Stimulated activated CD8-positive, alpha-beta memory T cell treated with anti-CD3 and anti-CD28 coated beads, Interleukin-2, amount 100 ng/mL, for 1 hour (primary cell): ENCODE results near the gene VAMP2.

ENCODE experiments used
- DNase-seq, 2 donors: peaks; one replicate each; pipeline ENCODE4 v3.0.0-alpha.2; 2020; ENCODE audit warnings: low read depth in 2 of 2

VAMP2 gene

DNA sequence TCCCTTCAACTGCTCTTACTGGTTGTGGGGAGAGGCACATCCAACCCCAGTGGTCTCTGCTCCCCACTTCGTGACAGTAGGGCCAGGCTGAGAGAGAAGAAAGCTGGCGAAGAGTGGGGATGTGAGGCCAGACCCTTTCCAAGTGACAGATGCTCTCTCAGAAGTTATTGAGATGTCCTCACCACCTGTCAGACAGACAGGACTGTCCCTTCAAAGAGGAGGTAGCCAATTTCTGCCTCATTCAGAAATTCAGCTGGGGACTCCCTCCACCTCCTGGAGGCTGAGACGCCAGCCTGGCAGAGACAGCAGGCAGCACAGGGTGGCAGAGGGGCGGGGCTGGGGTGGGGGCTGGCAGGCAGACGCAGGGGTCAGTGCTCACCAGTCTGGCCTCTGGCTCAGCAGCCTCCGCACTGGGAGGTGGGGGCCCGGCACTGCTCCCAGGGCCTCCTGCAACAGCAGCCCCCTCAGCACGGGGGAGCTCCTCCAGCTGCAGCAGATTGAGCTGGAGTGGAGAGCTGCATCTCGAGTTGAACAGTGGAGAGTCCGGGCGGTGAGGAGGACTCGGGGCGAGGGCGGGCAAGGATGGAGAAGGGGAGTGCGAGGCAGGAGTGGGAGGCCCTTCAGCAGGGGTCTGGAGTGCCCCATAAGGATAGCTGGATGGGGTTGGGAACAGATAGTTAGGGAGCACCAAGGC is 19.7 kb downstream of the VAMP2 start:
- no peak for DNase-seq

DNA sequence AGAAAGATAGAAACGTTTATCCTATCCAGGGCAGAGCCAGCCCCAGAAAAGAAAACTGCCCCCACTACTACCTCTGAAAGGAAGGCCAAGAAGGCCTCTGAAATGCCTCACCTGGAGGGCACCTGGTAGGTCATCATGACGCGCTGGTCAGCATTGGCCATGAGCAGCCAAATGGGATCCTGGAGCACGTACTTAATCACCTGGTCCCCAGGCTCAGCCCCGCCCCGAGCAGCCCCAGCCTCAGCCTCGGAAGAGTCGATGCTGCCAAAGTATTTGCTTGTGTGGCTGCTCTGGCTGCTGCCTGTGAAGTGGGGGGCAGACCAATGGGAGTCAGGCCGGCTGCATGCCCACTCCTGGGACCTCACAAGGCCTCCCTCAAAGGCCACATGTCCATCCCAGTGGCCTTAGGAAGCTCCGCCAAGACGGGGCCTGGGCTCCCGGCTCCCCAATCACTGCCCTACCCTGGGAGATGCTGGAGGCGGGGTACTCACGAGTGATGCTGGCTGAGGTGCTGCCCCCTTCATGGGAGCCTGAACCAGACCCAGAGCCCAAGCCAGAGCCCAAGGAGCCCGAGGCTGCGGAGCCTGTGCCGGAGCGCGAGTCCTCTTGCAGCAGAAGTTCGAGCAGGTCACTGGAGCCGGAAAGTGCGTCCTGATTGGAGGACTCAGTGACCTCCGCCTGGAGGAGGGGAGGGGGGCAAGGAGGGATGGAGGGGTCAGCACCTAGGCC is 20.4 kb downstream of the VAMP2 start:
- no peak for DNase-seq

DNA sequence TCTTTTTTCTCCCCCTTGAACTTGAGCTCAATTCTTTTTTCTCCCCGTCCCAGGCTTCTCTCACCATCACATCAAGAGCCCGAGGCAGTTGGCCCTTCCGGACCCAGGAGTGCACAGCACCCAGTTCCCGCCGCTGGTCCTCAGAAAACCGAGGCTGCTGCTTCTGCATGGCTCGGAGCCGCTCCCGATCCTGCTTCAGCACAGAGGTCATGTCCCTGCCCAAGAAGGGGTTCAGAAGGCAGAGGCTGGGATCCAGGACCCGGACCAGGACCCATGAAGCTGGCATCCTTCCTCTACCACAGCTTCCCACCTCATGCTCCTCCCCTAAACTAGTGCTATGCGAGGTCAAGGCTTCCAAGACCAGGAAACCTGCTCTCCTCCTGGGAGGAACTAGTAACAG is 21.0 kb downstream of the VAMP2 start:
- DNase-seq: no peak

DNA sequence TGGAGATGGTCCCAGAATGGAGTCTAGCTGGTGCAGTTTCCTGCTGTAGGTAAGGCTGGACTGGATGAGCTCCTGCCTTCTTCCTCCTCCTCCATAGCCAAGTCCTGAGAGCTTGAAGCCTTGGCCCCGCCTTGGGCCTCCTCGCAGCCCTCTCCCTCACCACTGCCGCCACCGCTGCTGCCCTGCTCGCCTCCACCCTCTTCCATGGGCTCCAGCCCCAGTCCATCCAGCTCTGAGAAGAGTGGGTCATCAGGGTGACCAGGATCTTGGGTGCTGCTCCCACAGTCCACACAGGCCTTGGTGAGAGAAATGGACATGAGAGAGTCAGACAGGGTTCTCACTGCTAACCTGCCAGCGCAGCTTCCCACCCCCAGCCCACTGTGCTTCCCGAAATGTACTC is 21.7 kb downstream of the VAMP2 start:
- DNase-seq: no peak

DNA sequence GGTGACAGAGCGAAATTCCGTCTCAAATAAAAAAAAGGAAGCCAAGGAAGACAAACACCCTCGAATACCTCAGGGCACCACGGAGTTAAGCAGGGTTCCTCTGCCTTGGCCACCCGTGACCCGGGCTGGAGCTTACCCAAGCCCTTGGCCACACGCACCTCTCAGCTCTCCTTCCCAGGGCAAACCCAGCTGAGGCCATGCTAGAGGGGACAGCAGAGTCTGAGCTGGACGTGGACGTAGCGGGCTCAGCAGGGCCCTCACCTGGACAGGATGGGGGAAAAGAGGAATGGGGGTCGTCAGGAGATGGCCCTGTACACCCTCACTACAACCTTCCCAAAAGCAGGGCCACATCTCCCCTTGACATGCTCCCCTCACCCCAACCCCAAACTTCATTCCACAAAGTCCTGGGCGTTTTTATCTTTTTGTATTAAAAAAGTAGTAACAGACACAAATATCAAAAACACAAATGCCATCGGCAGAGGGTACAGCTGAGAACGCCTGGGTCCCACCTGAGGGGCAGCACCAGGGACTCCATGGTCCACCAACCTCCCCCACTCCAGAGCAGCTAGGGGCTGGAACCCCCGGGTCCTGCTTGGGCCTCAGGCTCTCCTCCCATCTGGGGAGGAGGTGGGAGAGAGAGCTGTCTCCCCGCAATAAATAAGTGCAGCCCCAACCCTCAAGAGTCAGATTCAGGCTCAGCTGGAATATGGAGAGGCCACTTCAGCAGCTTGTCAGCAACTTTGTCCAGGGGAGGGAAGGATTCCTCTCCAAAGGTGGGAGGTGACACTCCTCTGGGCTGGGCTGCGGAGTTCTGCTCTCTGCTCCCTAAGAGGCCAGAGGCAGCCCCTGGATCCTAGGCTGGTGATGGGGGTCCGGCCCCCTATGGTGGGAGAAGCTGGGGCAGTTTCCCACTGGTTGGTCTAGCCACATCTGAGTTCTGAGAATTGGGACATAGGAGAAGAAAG is 22.4 kb downstream of the VAMP2 start:
- no peak for DNase-seq

DNA sequence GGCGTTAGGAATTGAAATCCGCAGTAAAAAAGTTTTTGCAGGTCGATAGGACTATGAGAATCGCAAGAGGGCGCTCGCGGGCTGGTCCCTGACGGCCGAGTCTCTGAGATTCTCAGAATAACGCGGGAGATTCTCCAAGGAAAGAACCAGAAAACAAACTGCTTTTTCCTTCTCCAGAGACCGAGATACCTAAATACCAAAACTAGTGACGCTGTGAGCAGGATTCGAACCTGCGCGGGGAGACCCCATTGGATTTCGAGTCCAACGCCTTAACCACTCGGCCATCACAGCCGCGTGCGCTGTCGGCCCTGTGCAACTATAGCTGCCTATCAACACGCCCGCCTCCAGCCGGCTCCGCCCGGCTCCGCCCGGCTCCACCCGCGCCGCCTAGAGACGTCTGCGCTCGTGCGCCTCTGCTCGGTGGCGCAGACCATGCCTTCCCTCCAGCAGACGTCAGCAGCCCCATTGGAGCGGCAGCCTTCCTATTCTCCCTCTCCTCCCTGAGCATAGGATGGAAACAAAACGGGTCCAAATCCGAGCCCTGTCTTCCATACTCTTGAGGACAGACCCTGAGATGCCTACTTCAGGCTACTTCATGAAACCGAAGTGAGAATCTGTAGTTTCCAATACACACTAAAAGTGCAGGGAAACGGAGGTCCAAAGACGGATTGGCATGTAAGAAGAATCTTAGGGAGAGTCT is 23.9 kb downstream of the VAMP2 start:
- peak; percentile 90 to 92 for DNase-seq

DNA sequence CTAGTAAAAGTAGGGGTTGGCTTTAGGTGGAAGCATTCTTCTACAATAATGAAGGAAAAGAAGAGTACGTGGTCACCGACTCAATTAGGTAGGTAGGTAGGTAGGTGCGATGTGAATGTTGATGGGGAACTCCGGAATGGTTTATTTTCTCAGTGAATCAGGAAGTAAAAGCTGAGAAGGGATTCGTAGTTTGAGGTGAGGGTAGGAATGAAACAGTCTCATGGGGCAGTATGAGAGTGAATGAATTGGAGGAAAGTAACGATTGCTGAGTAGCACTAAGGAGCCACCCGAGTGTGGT is 24.4 kb downstream of the VAMP2 start:
- no peak for DNase-seq

DNA sequence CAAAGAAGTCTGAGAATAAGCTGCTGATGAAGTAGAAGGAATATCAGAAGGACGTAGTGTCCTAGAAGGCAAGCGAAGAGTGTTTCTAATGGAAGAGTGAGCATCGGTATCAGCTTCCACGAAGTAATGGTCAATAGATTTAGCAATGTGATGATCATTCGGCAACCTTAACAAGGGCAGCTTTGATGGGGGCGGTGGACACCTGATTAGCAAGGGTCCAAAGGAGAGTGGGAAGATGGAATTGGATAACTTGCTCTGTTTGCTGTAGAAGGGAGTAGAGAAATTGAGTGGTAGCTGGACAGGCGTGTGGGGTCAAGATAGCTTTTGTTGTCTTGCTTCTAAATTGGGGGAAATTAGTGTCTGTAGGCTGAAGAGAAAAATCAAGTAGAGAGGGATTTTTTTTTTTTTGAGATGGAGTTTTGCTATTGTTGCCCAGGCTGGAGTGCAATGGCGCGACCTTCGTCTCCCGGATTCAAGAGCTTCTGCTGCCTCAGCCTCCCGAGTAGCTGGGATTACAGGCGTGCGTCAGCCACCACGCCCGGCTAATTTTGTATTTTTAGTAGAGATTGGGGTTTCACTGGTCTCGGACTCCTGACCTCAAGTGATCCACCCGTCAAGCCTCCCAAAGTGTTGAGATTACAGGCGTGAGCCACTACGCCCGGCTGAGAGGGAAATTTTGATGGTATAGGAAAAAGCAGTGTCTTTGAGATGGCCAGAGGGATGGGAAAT is 24.9 kb downstream of the VAMP2 start:
- DNase-seq: no peak

DNA sequence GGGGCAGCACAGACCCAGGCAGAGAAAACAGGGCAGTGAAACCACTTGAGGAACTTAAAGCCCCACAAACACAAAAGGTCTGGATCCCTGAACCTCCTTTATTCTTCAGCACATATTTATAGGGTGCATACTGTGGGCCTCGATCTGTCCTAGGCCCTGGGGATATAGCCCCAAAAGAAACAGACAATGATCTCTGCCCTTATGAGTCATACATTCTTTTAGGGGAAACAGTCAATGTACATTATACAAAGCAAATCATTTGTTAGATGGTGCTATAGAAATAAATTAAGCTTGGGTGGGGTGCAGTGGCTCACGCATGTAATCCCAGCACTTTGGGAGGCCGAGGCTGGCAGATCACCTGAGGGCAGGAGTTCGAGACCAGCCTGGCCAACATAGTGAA is 28.8 kb downstream of the VAMP2 start:
- DNase-seq: no peak

DNA sequence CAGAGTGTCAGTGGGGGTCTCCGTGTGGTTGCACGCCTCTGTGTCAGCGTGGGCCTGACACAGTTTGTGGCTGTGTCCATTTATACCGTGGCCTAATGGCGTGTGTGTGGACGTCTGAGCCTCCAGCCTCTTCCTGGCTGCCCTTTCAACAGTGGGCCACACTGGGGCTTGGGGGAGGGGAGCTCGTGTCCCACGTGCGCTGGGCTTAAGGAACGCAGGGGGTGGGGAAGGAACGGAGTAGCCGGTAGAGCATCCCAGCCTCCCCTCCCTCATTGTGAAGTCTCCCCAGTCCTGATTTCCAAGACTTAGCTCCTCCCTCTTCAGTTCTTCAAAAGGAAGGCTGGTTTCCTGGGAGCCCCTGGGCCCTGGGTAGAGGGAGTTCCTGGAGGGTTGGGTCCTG is 29.3 kb downstream of the VAMP2 start:
- no peak for DNase-seq

DNA sequence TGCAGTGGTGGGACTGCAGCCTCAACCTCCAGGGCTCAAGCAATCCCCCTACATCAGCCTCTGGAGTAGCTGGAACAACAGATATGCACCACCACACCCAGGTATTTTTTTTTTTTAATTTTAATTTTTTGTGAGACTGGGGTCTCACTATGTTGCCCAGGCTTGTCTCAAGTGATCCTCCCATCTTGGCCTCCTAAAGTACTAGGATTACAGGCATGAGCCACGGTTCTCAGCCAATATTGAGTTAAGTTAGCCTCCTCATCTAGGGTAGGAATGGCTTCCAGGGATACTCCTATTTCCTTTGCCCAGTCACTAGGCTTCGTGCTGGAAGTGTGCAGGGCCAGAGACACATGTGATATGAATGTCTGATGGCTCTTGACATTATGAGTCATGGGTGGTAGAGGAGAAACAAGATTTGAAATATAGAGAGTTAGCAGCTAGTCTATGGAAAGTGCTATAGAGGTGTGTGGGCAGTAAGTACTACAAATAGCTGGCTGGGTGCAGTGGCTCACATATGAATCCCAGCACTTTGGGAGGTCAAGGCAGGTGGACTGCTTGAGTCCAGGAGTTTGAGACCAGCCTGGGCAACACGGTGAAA is 30.8 kb downstream of the VAMP2 start:
- no peak for DNase-seq

DNA sequence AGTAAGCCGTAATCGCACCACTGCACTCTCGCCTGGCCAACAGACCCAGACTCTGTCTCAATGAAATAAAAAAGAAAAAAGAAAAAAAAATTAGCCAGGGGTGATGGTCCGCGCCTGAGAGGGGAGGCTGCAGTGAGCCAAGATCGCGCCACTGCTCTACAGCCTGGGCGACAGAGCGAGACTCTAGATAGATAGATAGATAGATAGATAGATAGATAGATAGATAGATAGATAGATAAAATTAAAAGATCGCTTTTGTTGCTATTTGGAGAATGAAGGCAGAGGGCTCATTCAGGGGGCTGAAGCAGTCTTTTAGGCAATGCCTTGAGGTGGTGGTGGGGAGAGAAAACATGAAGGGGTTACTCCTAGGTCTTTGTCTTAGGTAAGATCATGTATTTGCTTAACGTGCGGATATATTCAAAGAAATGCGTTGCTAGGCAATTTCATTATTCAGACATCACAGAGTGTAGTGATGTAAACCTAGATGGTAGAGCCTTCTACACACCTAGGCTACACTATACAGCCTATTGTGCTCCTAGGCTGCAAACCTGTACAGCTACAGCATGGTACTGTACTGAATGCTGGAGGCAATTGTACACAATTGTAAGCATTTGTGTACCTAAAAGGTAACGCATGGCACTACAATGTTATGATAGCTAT is 34.5 kb downstream of the VAMP2 start:
- no peak for DNase-seq

DNA sequence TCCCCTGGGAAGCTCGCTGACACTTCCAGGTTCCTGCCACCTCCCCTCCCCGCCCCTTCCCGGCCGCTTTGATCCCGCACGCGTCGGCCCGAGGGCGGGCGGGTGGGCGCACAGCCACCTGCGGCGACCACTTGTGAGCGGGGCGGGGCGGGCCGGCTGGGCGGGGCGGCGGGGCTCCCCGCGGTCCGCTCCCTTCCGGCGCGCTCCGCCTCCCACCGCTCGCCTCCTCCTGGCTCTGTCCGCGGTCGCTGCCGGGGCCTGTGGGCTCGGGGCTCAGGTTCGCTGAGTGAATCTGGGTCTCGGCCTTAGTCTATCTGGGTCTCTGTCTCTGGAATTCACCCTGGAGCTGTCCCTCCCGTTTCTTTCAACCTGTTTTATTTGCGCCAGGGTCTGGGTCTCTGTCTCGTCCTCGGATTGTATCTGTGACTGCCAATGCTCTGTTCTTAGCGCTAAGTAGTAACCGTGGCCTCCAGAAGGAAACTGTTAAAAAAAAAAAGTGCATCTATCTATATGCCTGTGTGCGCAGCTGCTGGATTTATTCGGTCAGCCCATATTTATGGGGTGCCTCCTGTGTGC is 36.2 kb downstream of the VAMP2 start:
- DNase-seq: no peak

DNA sequence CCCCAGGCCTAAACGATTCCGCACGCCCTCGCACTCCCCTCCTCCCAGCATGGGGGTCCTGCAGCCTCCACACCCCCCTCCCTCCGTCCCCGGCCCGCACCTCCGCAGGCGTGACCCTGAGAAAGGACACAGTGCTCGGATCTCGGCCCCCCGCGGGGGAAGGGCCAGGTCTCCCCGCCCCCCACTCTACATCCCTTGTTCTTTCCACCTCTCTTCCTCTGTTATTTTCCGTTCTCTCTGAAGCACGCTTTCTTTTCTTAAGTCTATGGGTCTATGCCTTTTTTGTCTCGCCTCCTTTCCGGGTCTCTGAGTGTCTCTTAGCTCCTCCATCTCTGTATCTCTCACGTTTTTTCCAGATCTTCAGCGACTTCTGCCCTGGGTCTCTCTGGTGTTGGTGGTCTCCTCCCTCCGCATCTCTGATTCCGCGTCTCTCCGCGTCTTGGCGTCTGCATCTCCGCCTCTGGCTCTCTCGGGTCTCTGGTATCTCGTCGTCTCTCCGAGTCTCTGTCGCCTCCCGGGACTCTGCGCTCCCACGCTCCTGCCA is 36.7 kb downstream of the VAMP2 start:
- DNase-seq: no peak

DNA sequence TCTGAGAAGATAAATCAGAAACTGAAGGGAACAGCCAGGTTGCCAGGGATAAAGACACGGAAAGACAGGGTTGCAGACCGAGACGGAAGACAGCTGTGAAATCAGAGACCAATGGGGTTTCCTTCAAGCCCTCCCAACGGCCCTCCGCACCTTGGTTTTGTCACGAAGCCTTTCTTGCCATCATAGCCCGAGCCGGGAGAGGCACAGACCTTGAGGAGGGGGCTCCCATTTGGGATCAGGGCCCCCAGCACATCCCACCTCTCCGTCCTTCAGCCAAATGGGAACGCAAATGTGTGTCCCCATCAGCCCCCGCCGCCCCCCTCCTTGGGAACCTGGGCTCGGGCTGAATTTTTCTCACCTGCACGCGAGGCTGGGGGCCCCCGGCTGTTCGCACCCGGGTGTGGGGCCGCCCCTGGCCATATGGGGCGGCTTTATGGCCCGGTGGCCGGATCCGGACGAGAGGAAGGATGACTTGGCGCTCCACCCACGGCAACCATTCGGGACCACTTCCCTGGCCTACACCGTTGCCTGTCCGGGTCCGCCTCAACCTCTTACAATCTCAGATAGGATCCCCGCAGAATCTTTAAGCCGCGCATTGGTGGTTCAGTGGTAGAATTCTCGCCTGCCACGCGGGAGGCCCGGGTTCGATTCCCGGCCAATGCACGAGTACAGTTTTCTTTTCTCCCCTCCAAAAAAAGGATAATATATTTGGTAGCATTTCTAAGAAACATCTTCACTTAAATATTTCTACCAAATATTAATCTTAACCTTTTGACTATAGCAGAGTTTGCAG is 37.4 kb downstream of the VAMP2 start:
- peak; percentile 74 to 81 for DNase-seq

DNA sequence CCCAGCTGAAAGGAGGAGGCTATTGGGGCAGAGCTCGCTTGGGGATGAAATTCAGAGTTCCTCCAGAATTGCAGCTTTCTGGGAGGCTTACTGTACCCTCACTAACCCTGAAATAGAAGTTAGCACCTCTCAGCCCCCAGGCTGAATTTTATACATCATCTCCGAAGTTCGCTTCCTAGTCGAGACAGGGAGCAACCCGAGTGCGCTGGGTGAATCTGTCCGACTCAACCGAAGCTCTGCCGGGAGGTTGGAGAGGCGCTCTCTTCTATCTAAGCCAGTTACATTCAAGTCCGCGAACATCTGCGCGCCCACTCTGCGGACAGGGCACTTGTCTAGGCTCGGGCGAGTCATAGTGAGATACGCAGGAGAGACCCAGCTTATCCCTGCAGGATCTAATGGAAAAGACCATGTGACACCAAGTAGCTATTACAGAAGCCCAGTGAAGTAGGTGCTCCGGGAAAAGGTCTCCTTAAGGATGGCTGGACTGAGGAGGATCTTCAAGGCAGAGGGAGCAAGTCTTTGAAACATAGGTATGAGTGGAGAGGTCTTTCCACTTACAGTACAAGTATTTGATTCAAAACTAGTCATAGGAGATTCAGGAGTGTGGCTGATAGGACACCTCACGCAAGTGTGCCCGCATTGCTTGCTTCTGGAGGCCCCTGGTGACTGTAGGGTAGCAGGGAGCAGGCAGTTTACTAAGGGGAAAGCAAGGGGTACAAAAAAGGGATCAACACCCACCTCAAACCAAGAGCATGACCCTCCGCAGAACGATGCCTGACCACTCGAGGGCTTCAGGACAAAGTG is 38.2 kb downstream of the VAMP2 start:
- DNase-seq: no peak

DNA sequence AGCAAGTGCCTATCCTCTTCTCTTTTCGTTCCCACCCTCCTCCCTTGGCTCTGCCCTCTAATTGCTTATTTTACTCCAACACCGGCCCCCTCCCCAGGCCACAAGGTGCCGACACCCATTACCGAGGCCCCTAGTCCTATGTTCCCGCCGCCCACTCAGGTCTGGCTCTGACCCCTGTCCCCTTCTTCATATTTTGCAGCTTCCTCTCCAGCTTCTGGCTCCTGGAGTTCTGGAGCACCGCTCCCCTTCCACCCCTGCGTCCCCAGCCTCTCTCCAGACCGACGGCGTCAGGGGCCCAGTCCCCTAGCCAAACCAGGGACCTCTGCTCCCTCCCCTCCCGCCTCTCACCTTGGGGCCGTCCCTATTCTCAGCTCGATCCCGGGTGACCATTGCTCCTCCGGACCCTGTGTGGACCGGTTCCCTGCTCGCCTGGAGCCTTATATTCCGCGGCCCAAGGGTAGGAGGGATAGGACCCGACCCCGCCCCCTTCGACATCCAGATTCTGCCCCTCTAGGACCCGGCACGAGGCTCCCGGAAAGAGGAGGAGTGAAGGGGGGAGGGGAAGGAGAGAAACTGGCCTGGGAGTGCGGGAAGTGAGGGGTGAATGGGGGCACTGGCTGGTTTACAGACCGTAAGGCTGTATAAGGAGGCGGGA is 38.9 kb downstream of the VAMP2 start, which contains the start of gene HES7:
Gene HES7 (minus strand): TSS at position 412 of the 655 bp plus-strand sequence. CDS start 22 bp downstream, at position 390.
- DNase-seq: no peak
